H9 (cell line): ENCODE measurements around the gene ARAP1. TPM values are rescaled to one million over a fixed set of nuclear protein-coding genes. Genes with fewer than 3 reads are reported as not detected.

Source experiments
- DNase-seq: peaks from one replicate; pipeline ENCODE4 v3.0.0-alpha.2; 2017
- H2AFZ ChIP-seq: one replicate; pipeline ENCODE4 v1.6.1; 2013; ENCODE audit warnings: mild to moderate bottlenecking, low read length, control low read depth, moderate library complexity
- H2AK5ac ChIP-seq: 2 replicates; pipeline ENCODE4 v1.6.1; 2013; ENCODE audit warnings: low read length, control low read depth, mixed read lengths; ENCODE audit not compliant: insufficient read length
- H2BK120ac ChIP-seq: one replicate; pipeline ENCODE4 v1.6.1; 2013; ENCODE audit warnings: low read depth, mild to moderate bottlenecking, low read length, control low read depth, inconsistent platforms; ENCODE audit not compliant: poor library complexity, severe bottlenecking
- H2BK12ac ChIP-seq: 2 replicates; pipeline ENCODE4 v1.6.1; 2013; ENCODE audit warnings: low read length, control low read depth, mixed read lengths, low read depth; ENCODE audit not compliant: insufficient read length
- H2BK15ac ChIP-seq: 2 replicates; pipeline ENCODE4 v1.6.1; 2013; ENCODE audit warnings: low read depth, low read length, control low read depth
- H2BK20ac ChIP-seq: one replicate; pipeline ENCODE4 v1.6.1; 2013; ENCODE audit warnings: low read depth, mild to moderate bottlenecking, low read length, control low read depth, inconsistent platforms; ENCODE audit not compliant: poor library complexity, severe bottlenecking
- H2BK5ac ChIP-seq: 2 replicates; pipeline ENCODE4 v1.6.1; 2013; ENCODE audit warnings: low read length, control low read depth, mixed read lengths; ENCODE audit not compliant: insufficient read length
- H3K14ac ChIP-seq: 2 replicates; pipeline ENCODE4 v1.6.1; 2013; ENCODE audit warnings: low read length, control low read depth; ENCODE audit not compliant: insufficient read depth
- H3K18ac ChIP-seq: 2 replicates; pipeline ENCODE4 v1.6.1; 2013; ENCODE audit warnings: low read depth, mild to moderate bottlenecking, mixed read lengths, low read length, control low read depth; ENCODE audit not compliant: insufficient read length
- H3K23ac ChIP-seq: 2 replicates; pipeline ENCODE4 v1.6.1; 2013; ENCODE audit warnings: low read length, control low read depth, mixed read lengths, low read depth; ENCODE audit not compliant: insufficient read length
- H3K23me2 ChIP-seq: 2 replicates; pipeline ENCODE4 v1.6.1; 2013; ENCODE audit warnings: low read depth, mild to moderate bottlenecking, mixed read lengths, low read length, control low read depth; ENCODE audit not compliant: insufficient read length, poor library complexity, severe bottlenecking
- H3K27ac ChIP-seq: 2 replicates; pipeline ENCODE4 v1.5.1; 2013; ENCODE audit warnings: low read length, control low read depth, mixed read lengths, low read depth; ENCODE audit not compliant: insufficient read length
- H3K27me3 ChIP-seq: 2 replicates; pipeline ENCODE4 v1.6.1; 2013; ENCODE audit warnings: low read length, control low read depth, inconsistent platforms; ENCODE audit not compliant: insufficient read depth
- H3K4ac ChIP-seq: 2 replicates; pipeline ENCODE4 v1.6.1; 2013; ENCODE audit warnings: low read depth, mild to moderate bottlenecking, control low read depth, inconsistent platforms, low read length, moderate library complexity
- H3K4me1 ChIP-seq: 2 replicates; pipeline ENCODE4 v1.6.1; 2013; ENCODE audit warnings: low read length, control low read depth, inconsistent platforms; ENCODE audit not compliant: insufficient read depth
- H3K4me2 ChIP-seq: 2 replicates; pipeline ENCODE4 v1.6.1; 2013; ENCODE audit warnings: low read length, control low read depth, mixed read lengths; ENCODE audit not compliant: insufficient read length, insufficient read depth
- H3K56ac ChIP-seq: 2 replicates; pipeline ENCODE4 v1.6.1; 2013; ENCODE audit warnings: low read depth, mild to moderate bottlenecking, mixed read lengths, low read length, control low read depth; ENCODE audit not compliant: insufficient read length
- H3K79me1 ChIP-seq: 2 replicates; pipeline ENCODE4 v1.6.1; 2013; ENCODE audit warnings: low read depth, mild to moderate bottlenecking, moderate library complexity, low read length, control low read depth, inconsistent platforms; ENCODE audit not compliant: insufficient read depth, poor library complexity, severe bottlenecking
- H3K79me2 ChIP-seq: 2 replicates; pipeline ENCODE4 v1.6.1; 2013; ENCODE audit warnings: low read length, control low read depth, inconsistent platforms; ENCODE audit not compliant: insufficient read depth
- H3K9ac ChIP-seq: 2 replicates; pipeline ENCODE4 v1.6.1; 2013; ENCODE audit warnings: low read length, control low read depth, mixed read lengths; ENCODE audit not compliant: insufficient read length; ENCODE audit errors: extremely low read depth
- H3K9me3 ChIP-seq: one replicate; pipeline ENCODE4 v1.6.1; 2013; ENCODE audit warnings: low read depth, low read length, inconsistent platforms; ENCODE audit not compliant: control insufficient read depth
- H3T11ph ChIP-seq: one replicate; pipeline ENCODE4 v1.6.1; 2013; ENCODE audit warnings: mild to moderate bottlenecking, low read length, control low read depth, inconsistent platforms
- H4K20me1 ChIP-seq: one replicate; pipeline ENCODE4 v1.6.1; 2013; ENCODE audit not compliant: control insufficient read depth, insufficient read length, insufficient read depth
- H4K5ac ChIP-seq: 2 replicates; pipeline ENCODE4 v1.6.1; 2013; ENCODE audit warnings: low read depth, mild to moderate bottlenecking, mixed read lengths, low read length, control low read depth; ENCODE audit not compliant: insufficient read length
- H4K8ac ChIP-seq: replicated peaks from 2 replicates; pipeline ENCODE4 v1.6.1; 2013; ENCODE audit warnings: low read length, control low read depth, mixed read lengths, low read depth; ENCODE audit not compliant: insufficient read length
- H4K91ac ChIP-seq: 2 replicates; pipeline ENCODE4 v1.6.1; 2013; ENCODE audit warnings: low read depth, mild to moderate bottlenecking, moderate library complexity, mixed read lengths, low read length, control low read depth; ENCODE audit not compliant: insufficient read length
- H3K27ac Mint-ChIP-seq, 3 experiments: 2 replicates in 2 of 3; 3 replicates in 1 of 3; pipeline ENCODE4 v1.8.0; 2020 to 2021; ENCODE audit warnings: mixed read lengths in 3 of 3, mild to moderate bottlenecking in 1 of 3, moderate library complexity in 1 of 3
- H3K27me3 Mint-ChIP-seq: 2 replicates; pipeline ENCODE4 v1.8.0; 2021; ENCODE audit warnings: low read depth, mild to moderate bottlenecking, moderate library complexity, mixed read lengths
- H3K36me3 Mint-ChIP-seq, 3 experiments: 2 replicates in 2 of 3; 3 replicates in 1 of 3; pipeline ENCODE4 v1.8.0; 2020 to 2021; ENCODE audit warnings: low read depth in 3 of 3, mixed read lengths in 3 of 3; ENCODE audit not compliant: insufficient read depth in 1 of 3
- H3K4me1 Mint-ChIP-seq, 2 experiments: 2 replicates each; pipeline ENCODE4 v1.8.0; 2020; ENCODE audit warnings: mixed read lengths in 2 of 2
- H3K4me3 Mint-ChIP-seq, 2 experiments: 2 replicates in 1 of 2; 3 replicates in 1 of 2; pipeline ENCODE4 v1.8.0; 2020 to 2021; ENCODE audit warnings: mild to moderate bottlenecking in 2 of 2, mixed read lengths in 2 of 2, moderate library complexity in 1 of 2
- H3K9me3 Mint-ChIP-seq, 2 experiments: 2 replicates in 1 of 2; 3 replicates in 1 of 2; pipeline ENCODE4 v1.8.0; 2020; ENCODE audit warnings: mild to moderate bottlenecking in 2 of 2, mixed read lengths in 2 of 2, moderate library complexity in 1 of 2
- CTCF ChIP-seq: fragments of 200-600 bp; sonication (generic); conservative IDR thresholded peaks from 3 replicates; pipeline ENCODE4 v1.8.0; 2021; ENCODE audit warnings: antibody characterized with exemption, mild to moderate bottlenecking
- WGBS: extraction: QIAGEN DNeasy Blood & Tissue Kit; methylation state at CpG from one replicate; pipeline ENCODE4 v1.1.7; 2013; ENCODE audit warnings: missing lambda C conversion rate, low lambda C conversion rate, mixed read lengths; ENCODE audit not compliant: insufficient read length; ENCODE audit errors: extremely low coverage; 5-methylcytosine and 5-hydroxymethylcytosine counted together
- total RNA-seq: library from RNA; stranded (reverse); gene quantifications from 2 replicates; pipeline ENCODE4 v1.2.1, GENCODE V29; 2021

The ARAP1 gene
- total RNA-seq, 1 experiment from 2014 or later = 59.4 TPM

GRCh38 chr11:72745925-72746550 is 6.2 kb downstream of the ARAP1 start:
- no peak for TF ChIP-seq CTCF
- peaks cover under 1% of the 10 kb centered on the region for H3K23me2 ChIP-seq
- no peak for DNase-seq
- Mint-ChIP-seq H3K27me3 (no peaks in the 10 kb centered on the region), H3K4me3 (no peak overlapping the region), H3K4me1 (peaks cover 29 to 34% of the 10 kb centered on the region in 2 experiments), H3K9me3 (no peaks in the 10 kb centered on the region), H3K27ac (no peak overlapping the region), H3K36me3 (peaks cover 4 to 10% (median 4%) of the 10 kb centered on the region in 3 experiments; a peak in 6 of 7 replicates)
- no peak overlapping the region for H3K27ac ChIP-seq
- H3K18ac ChIP-seq = no peak overlapping the region
- H3K79me1 ChIP-seq = peaks cover 7% of the 10 kb centered on the region
- H2BK20ac ChIP-seq = no peak overlapping the region
- no peak overlapping the region for H2BK5ac ChIP-seq
- H3K9ac ChIP-seq = no peak overlapping the region
- H4K91ac ChIP-seq = no peak overlapping the region
- no peak overlapping the region for H3K4ac ChIP-seq
- no peak overlapping the region for H3T11ph ChIP-seq
- no peaks in the 10 kb centered on the region for H3K27me3 ChIP-seq
- no peak overlapping the region for H4K8ac ChIP-seq
- no peak overlapping the region for H2AK5ac ChIP-seq
- H2BK12ac ChIP-seq = no peak overlapping the region
- H3K9me3 ChIP-seq = no peaks in the 10 kb centered on the region
- H4K20me1 ChIP-seq = no peaks in the 10 kb centered on the region
- H4K5ac ChIP-seq = no peak overlapping the region
- WGBS = no CpG with 5 or more reads among the region's 11 CpGs
- peaks cover 9% of the 10 kb centered on the region for H3K4me1 ChIP-seq
- no peak overlapping the region for H3K4me2 ChIP-seq
- no peak overlapping the region for H2AFZ ChIP-seq
- H2BK15ac ChIP-seq = no peak overlapping the region
- peaks cover 16% of the 10 kb centered on the region; the same call in 1 of the 2 replicates for H3K79me2 ChIP-seq
- no peak overlapping the region for H3K56ac ChIP-seq
- H3K14ac ChIP-seq = no peak overlapping the region
- no peak overlapping the region for H2BK120ac ChIP-seq
- no peak overlapping the region for H3K23ac ChIP-seq
